SKM-1 treated with dmso at 0.1 percent for 144 hours (cell line): ENCODE results near the gene ASPSCR1.

Experiments
- DNase-seq: peaks from one replicate; lab custom pipeline; 2025; ENCODE audit not compliant: unreplicated experiment; lab: John Stamatoyannopoulos, UW

ASPSCR1 gene

GRCh38 chr17:81977211-81977808 lies at the start of gene ASPSCR1:
Gene ASPSCR1, plus strand, starts transcription at chr17:81977629. Its CDS starts 18 bp downstream, at chr17:81977647.
- peak; percentile 67 for DNase-seq

DNA sequence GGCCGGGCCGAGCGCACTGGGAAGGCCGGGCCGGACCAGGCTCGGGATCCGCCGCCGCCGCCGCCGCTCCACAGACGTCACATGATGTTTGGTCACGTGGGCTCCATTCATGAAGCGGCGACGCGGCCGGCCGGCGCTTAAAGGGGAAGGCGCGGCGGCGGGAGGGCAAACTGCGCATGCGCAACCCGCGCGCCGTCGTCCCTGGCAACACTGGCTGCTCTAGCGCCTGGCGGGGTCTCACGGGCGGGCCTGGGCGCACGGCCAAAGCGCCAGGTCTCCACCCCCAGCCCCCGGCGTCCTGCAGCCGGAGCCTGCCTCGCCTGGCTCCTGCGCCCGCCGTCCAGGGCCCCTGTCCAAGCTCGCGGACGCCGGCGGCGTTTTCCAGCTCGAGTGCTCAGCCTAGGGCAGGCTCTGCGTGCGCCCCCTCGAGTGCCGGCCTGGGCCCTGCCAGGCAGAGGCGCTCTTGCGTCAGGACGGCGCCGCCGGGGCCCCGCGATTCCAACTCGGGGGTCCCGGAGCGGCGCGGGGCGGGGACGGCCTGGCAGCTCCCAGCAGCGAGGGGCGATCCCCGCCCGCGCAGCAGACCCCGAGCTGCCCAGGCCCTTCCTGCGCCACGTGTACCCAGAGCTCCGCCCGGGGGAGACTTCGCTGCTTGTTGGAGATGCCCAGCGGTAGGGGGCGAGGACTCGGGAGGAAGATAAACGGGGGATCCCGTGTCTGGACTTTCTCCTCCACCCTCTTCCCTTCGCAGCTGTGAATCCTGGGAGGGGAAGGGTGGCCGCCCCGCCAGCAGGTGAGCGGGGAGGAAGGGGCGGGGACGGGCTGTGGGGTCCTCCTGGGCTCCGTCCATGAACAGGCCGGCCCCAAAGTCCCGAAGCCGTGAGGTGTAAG lies 49.5 kb upstream of the ASPSCR1 start, which contains the start of gene MAFG:
MAFG (minus strand) TSS at position 83 of the 891 bp plus-strand sequence. CDS start 4,550 bp downstream, outside the sequence.
- peak; percentile 93 for DNase-seq

- no peak for DNase-seq
Observed at GRCh38 chr17:81928544-81929252, 48.7 kb upstream of the ASPSCR1 start.

GRCh38 chr17:81929253-81930141 lies 47.9 kb upstream of the ASPSCR1 start:
- no peak for DNase-seq

DNA sequence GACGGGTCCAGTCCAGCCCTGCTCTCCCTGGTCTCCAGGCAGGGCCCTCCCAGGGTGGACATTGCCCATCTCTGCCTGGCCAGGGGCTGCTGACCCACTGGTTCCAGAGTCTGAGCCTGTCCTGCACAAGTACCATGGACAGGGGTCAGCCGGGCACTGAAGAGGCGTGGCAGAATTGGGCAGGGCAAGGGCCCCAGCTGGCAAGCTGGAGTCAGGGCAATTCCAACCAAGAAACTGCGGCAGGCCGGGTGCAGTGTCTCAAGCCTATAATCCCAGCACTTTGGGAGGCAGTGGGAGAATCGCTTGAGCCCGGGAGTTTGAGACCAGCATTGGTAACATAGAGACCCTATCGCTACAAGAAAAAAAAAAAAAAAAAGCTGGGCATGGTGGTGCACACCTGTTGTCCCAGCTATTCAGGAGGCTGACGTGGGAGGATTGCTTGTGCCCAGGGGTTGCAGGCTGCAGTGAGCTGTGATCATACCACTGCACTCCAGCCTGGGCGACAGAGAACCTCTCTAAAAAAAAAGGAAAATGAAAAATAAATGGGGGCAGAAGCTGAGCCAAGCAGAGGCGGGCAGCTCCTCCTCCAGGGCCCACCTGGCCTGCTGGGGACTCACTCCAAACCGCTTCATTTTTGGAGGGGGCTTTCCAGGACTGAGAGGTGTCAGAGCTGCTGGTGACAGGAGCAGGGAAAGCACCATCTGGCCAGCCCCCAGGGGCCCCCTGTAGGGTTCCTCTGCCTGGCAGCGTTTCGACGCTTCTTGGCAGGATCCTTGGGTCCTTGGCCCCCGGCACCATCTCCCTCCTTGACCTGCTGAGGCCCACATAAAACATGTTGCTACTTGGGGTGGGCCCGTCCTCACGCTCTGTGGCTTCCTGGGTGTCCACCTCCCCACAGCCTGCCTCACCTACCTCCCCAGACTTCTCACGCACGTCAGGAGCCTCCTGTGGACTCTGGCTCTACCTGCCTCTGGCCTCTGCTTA lies 47.0 kb upstream of the ASPSCR1 start:
- no peak for DNase-seq

DNA sequence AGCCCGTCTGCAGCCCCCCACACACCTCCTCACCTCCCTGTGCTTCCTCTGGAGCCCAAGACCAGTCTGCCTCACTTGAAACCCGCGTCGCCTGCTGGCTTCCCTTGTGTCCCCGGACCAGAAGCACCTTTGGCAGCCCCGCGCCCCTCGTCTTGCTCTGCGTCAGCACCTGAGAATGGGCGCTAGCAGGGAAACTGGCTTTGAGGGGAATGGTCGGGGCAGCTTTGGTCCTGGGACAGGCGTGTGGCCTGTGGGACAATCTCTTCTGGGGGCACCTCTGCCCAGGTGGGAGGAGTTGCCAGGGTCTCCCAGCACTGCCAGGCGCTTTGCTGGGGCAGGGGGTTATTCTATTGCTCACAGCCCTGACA lies 46.3 kb upstream of the ASPSCR1 start:
- DNase-seq = no peak

DNA sequence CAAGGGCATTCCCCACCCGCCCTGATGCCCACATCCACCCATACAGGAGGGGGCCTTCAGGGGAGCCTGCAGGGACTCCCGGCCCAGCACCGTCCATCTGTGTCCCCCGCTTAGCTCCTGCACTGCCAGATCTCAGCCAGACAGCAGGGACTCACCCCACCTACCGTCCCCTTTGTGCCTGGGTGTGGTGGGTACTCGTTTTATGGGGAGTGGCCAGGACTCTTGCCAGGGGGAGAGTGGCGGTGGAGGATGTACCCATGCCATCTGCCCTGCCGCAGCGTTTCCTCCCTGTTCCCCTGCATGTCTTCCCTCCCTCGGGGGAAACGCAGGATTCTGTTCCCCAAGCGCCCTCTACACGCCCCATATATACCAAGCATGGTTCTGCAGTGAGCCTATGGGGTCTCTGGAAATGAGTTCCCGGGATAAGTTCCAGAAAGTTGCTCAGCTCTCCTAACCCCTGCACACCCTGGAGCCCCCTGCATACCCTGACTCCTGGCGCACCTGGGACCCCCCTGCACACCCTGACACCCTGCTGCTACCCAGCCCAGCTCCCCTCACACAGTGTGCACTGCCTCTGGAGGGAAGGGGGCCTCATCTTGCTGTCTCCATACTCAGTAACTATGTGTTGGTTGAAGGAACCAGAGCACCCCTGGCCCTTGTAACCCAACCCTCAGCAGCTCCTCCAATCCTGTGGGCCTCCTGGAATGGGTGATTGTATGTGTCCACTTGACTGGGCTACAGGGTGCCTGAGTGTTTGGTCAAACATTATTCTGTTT lies 45.7 kb upstream of the ASPSCR1 start:
- no peak for DNase-seq

DNA sequence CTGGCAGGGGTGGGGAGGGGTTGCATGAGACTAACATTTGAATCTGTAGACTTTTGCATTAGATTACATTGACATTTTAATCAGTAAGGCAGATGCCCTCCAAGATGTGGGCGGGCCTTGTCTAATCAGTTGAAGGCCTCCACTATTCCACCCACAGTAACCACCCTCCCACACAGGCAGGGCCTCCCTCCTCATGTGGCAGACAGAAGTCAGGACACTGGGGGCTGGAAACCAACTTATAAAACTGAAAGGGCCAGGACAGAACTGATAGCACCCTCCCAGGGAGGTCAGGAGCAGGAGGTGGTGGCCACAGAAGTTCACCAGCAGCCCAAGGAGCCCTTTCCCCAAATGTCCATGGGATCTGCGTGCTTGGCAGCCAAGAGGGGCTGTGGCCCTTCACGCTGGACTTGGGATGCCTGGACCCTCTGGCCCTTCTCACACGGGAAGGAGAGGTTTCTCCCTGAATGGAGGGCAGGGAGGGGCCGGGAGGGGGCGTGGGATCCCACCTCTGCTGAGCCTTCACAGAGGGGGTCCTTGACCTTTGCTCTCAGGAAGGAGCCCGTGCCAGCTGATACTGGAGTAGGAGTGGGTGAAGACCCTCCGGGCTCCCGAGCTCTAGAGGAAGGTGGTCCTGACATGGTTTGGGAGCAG lies 45.0 kb upstream of the ASPSCR1 start:
- DNase-seq = no peak

DNA sequence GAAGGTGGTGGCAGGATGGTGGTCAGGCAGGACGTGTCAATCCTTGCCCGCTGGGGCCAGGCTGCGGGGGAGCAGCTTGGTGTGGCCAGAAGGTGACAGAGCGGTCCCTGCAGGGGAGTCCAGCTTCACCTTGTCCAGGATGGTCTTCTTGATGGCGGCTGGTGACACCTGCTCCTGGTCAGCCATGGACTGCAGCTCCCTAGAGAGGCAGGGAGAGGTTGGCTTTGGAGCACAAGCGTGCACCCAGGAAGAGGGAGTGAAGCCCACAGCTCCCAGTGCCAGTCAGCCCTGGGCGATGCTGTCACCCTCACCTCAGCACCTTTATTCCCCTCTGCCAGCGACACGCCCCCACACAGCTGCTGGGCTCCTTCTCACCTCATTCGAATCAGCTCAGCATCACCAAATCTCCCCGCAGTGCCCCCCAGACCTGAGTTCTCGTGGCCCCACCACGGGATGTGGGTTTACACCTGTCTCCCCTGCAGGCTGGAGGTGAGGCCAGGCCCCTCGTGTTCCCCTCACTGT lies 44.2 kb upstream of the ASPSCR1 start:
- no peak for DNase-seq

DNA sequence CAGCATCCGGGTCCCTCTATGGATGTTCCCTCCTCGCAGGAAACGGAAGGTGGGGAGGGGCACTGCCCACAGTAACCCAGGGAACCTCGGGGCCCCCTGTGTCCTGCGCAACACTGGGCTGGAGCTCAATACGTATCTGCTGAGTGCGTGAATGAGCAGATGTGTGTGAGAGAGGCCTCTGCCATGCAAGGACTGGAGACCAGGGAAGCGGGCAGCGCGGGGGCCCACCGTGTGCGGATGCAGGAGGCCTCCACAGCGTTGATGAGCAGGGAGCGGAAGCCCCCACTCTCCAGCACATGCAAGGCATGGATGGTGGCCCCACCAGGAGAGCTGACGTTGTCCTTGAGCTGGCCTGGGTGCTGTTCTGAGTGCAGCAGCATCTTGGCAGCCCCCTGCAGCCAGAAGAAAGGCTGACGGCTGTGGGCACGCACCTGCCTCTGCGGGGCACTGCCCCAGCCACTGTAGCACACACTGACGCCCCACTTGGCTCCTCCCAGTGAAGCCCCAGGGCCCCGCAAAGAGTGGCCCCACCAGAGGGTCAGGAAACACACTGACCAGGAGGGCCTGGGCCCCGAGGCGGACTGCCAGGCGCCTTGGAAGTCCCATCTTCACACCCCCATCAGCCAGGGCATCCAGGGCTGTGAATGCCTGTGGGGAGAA lies 43.2 kb upstream of the ASPSCR1 start:
- no peak for DNase-seq

DNA sequence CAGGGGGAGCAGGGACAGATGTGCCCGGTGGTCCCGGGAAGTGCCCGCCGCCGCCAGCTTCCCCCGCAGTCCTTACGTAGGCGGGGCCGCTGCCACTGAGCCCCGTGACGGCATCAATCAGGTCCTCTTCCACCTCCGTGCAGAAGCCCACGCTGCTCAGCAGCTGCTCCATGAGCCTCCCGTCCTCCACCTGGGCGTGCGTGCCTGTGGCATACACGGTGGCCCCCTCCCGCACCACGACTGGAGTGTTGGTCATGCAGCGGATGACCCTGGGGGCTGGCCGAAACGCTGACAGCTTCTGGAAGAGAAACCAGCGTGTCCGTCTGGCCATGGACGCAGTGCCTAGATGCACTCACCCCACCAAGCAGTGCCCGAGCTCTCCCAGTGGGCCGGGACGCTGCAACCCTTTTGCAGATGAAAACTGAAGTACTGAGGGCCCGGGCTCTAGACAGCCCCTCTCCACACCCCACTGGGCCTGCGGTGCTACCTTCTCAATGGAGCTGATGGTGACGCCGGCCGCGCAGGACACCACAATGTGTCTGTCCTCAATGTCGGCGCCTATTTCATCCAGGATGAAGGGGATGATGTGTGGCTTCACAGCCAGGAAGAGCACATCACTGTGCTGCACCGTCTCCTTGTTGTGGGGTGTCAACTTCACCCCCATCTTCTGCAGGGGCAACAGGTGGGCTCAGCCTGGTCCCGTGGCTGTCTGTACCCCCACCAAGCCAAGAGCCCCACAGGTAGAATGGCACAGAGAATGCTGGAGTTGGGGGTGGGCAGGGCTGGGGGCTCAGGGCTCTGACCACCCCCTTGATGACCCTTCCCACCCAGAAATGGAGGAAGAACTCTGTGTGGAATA lies 42.4 kb upstream of the ASPSCR1 start:
- no peak for DNase-seq

DNA sequence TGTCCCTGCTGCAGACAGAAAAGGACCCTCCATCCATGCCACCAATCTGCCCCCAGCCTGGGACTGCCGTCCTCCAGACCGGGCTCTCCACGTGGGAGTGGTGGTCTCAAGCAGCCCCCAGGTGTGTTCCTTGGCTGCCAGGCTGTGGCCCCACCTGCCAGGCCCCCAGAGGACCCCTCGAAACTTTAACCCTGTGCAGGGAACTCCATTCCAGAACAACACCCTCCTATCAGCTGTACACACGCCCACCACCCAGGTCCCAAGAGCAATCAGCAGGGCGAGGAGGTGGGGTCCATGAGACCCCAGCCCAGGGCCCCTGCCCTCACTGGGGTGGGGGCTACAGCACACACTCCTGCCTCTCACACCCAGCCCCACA lies 41.7 kb upstream of the ASPSCR1 start:
- no peak for DNase-seq

- no peak for DNase-seq
Observed at GRCh38 chr17:81939218-81939617, 38.2 kb upstream of the ASPSCR1 start.

DNA sequence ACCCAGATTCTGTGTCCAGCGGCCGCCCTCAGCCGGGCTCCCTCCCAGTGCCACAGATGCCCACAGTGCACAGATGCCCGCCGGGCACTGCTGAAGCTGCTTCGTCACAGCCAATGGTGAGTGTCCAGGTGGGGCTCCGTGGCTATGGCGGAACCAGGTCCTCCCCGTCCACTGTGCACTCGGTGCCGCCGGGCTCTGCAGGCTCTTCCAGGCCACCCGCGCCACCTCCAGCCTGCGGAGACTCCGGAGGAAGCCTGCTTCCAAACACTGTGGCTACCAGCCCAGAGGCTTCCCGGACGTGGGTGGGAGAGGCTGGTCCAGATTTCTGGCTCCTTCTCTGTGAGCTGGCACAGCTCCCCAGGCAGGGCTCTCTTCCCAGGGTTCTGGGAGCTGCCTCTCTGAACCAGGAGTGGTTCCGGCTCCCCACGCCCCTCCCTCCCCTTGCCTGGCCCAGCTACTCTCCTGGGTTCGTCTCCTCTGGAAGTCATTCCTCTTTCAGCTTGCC lies 37.5 kb upstream of the ASPSCR1 start:
- DNase-seq = no peak

- no peak for DNase-seq
Observed at GRCh38 chr17:81940538-81941483, 36.6 kb upstream of the ASPSCR1 start.
